ENCODE data around the gene RTEL1. TPM values are rescaled to one million over a fixed set of nuclear protein-coding genes. Genes with fewer than 3 reads are reported as not detected.
A peak's percentile ranks its signal among the peaks of the same experiment; 100 is the strongest.
"Not testable (repeated sequence)": the region's sequence is repeated elsewhere in the genome, so short reads cannot be mapped to it uniquely, and the experiment has no call there.

The RTEL1 gene
- total RNA-seq, 1 experiment from 2014 or later: 25.6 TPM

DNA sequence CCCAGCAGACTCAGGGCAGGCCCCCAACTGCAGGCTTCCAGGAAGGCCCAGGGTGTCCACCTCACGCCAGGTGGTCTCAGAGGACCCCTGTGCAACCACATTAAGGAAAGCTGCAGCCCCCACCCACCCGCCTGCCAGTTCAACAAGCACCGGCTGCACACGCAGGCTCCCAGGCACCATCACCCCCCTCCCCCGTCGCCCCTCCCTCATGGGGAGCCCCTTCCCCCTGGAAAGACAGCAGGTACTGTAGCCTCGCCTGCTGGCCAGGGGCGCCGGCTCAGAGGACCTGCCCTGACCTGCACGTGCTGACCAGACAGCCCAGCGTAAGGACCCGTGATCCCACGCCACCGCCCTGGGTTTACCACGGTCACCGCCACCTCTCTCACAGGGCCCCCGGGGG is 17.4 kb upstream of the RTEL1 start:
- H3K36me3 ChIP-seq; H3K27ac ChIP-seq; H3K27me3 ChIP-seq; H3K9me3 ChIP-seq (replicated peaks); H3K4me3 ChIP-seq; H3K4me1 ChIP-seq; DNase-seq: not testable (repeated sequence)

DNA sequence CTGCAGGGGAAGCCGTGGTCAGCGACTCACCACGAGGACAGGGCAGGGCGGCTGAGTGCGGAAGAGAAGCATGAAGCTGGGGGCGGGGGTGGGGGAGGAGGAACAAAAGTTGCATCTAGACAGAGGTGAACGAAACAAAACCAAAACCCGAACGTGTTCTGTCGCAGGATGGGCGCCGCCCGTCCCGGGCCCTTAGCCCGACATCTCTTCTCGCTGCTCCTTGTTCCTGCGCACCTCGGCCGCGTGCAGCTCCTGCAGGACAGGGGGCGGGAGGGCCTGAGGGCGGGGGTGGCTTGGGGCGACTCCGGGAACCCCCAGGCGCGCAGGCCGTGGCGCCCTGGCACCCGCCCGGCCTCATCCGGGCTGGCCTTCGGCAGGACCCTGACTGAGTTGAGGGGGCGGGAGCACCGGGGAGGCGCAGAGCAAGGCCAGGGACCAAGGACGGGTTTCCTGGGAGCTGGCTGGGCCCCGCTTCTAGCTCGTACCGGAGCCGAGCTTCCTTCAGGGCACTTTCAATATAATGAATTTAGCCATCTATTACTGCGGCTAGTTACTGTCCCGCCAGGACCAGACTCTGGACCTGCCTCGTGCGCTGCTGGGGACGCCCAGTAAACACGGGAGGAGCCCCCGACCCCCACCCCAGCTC is 16.8 kb upstream of the RTEL1 start:
- Histone ChIP-seq H3K27ac (no peak overlapping the region), H3K36me3 (no peaks in the 10 kb centered on the region)
- DNase-seq: no peak

DNA sequence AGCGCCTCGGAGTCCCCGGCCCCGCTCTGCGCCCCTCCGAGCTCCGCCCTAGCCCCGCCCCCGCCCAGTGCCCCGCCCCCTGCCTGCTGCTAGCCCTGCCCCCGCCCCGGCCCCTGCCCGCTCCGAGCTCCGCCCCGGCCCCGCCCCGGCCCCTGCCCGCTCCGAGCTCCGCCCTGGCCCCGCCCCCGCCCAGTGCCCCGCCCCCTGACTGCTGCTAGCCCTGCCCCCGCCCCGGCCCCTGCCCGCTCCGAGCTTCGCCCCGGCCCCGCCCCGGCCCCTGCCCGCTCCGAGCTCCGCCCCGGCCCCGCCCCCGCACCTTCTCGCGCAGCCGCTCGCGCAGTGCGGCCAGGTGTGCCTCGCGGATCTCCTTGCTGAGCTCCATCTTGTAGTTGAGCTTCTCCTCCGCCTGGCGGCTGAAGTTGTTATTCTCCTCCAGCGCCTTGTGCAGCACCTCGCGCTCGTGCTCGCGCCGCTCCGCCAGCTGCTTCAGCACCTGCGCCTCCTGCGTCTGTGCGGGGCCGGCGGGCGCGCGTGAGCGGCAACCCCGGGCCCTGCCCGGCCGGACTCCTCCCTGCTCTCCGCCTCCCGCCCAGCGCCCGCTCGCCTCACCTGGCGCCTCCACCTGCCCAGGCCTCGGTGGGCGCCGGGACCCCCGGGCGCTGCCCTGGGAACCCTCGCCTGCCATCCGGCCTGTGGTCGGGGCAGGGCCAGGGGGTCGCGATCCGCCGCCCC is 16.2 kb upstream of the RTEL1 start:
- H3K36me3 ChIP-seq: no peaks in the 10 kb centered on the region
- H3K9me3 ChIP-seq (replicated peaks): no peaks in the 10 kb centered on the region
- no peaks in the 10 kb centered on the region for H3K4me1 ChIP-seq
- H3K4me3 ChIP-seq: no peak overlapping the region
- no peaks in the 10 kb centered on the region for H3K27me3 ChIP-seq
- no peak overlapping the region for H3K27ac ChIP-seq
- DNase-seq: peak in 1 of 2 experiments; percentile 54

More for the DNA sequence above, 16.8 kb upstream of the RTEL1 start:
- no peaks in the 10 kb centered on the region for H3K4me1 ChIP-seq
- H3K27me3 ChIP-seq: no peaks in the 10 kb centered on the region
- no peaks in the 10 kb centered on the region for H3K9me3 ChIP-seq (replicated peaks)
- H3K4me3 ChIP-seq: no peak overlapping the region

DNA sequence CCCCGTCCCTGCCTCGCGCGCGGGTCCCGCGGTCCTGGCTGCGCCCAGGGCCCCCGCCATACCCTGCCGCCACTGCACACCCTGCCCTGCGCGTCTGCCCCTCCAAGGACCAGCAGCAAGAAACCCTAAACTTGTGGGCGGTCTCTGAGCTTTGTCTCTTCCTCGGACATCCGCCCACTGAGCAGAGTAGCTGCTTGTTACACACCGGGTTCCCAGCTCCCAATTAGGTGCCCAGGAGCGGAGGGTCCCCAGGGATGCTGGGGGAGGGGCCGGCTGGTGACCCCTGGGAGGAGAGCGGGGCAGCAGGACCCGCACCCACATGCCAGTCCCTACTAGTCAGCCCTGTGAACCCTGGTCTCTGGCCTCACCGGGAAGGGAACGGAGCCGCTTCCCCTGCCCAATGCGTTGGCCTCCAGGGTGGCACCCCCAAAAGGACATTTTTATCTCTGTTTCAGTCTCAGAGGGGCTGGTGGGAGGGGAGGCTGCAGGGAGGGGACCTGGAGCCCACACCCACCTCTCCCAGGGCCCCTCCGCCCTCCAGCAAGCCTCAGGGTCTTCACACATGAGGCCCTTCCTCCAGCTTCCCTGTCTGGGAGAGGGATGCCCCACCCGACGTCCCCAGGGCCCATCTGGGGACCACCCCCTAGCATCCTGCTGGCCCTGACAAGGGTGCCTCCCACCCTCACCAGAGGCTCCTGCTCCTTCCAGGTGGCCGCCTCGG is 15.4 kb upstream of the RTEL1 start:
- Histone ChIP-seq H3K27me3 (no peaks in the 10 kb centered on the region), H3K9me3 (replicated peaks) (no peaks in the 10 kb centered on the region), H3K27ac (no peak overlapping the region), H3K4me3 (no peak overlapping the region), H3K4me1 (no peaks in the 10 kb centered on the region), H3K36me3 (no peaks in the 10 kb centered on the region)
- no peak for DNase-seq

DNA sequence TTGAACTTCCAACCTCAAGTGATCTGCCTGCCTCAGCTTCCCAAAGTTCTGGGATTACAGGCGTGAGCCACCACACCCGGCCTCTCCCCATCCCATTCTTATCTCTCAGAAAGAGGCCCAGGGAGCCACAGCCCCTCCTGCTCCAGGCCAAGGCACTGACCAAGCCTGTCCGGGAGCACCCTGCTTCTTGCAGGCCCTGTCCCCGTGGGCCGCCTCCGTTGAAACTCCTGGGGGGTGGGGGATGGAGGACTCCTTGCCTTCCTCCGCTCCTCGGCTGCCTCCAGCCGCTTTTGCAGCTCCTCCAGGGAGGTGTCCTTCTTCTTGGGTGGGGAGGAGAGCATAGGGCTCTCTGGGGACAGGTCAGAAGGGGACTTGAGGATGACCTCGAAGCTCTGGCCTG is 14.6 kb upstream of the RTEL1 start:
- Histone ChIP-seq H3K27me3 (no peaks in the 10 kb centered on the region), H3K36me3 (no peaks in the 10 kb centered on the region), H3K27ac (no peak overlapping the region), H3K9me3 (replicated peaks) (no peaks in the 10 kb centered on the region), H3K4me3 (no peak overlapping the region), H3K4me1 (no peaks in the 10 kb centered on the region)
- DNase-seq: no peak

DNA sequence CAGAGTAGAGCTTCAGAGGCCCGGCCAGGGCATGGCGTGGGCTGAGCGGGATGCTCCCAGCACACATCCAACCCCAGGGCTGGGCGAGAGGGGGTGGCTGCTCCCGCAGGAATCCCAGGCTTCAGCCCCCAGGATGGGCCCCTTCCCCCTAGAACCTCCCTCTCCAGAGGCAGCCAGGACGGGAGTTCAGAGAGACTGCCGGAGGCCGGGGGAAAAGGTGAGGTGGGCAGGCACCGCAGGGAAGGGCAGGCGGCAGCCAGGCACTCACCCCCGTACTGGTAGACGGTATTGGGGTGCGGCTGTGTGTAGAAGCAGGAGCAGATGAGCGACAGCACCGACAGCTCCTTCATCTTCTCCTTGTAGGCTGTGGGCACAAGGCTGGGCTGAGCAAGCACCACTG is 14.2 kb upstream of the RTEL1 start:
- no peaks in the 10 kb centered on the region for H3K27me3 ChIP-seq
- H3K9me3 ChIP-seq (replicated peaks): no peaks in the 10 kb centered on the region
- DNase-seq: no peak
- no peak overlapping the region for H3K27ac ChIP-seq
- H3K36me3 ChIP-seq: no peaks in the 10 kb centered on the region
- no peak overlapping the region for H3K4me3 ChIP-seq
- no peaks in the 10 kb centered on the region for H3K4me1 ChIP-seq

DNA sequence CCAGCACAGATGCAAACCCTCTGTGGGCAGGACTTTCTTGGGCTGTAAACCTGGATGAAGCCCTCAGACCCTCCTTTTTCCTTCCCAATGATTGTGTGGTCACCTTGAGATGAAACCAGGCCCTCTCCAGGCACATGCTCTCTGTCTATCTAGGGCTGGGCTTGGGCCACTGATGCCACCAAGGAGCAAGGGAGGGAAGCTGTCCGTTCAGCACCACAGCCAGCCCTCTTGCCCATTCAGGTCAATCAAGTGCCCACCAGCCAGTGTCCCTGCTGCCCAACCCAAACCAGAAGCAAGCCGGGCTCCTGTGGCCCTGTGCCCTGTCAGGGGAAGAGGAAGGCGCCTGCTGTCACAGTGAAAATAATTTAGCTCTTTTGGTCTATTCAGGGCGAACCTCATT is 12.9 kb upstream of the RTEL1 start:
- Histone ChIP-seq H3K27me3 (no peaks in the 10 kb centered on the region), H3K27ac (no peak overlapping the region), H3K4me1 (no peaks in the 10 kb centered on the region), H3K4me3 (no peak overlapping the region), H3K36me3 (no peaks in the 10 kb centered on the region), H3K9me3 (replicated peaks) (no peaks in the 10 kb centered on the region)
- no peak for DNase-seq

DNA sequence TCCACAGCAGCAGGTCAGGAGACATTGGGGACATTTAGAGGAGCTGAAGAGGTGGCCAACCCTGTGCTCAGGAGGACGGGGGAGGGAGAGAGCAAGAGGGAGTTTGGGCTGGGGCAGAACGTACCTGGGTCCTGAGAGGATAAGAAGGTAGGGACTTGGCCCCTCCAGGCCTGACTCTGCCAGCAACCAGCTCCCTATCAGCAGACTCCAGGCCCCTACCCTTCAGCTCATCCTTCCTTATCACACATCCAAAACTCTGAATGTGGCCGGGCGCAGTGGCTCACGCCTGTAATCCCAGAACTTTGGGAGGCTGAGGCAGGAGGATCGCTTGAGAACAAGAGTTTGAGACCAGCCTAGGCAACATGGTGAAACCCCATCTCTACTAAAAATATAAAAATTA is 9.9 kb upstream of the RTEL1 start:
- DNase-seq: no peak
- no peaks in the 10 kb centered on the region for H3K9me3 ChIP-seq (replicated peaks)
- no peaks in the 10 kb centered on the region for H3K4me1 ChIP-seq
- H3K4me3 ChIP-seq: no peak overlapping the region
- no peaks in the 10 kb centered on the region for H3K27me3 ChIP-seq
- H3K27ac ChIP-seq: no peak overlapping the region
- no peaks in the 10 kb centered on the region for H3K36me3 ChIP-seq

DNA sequence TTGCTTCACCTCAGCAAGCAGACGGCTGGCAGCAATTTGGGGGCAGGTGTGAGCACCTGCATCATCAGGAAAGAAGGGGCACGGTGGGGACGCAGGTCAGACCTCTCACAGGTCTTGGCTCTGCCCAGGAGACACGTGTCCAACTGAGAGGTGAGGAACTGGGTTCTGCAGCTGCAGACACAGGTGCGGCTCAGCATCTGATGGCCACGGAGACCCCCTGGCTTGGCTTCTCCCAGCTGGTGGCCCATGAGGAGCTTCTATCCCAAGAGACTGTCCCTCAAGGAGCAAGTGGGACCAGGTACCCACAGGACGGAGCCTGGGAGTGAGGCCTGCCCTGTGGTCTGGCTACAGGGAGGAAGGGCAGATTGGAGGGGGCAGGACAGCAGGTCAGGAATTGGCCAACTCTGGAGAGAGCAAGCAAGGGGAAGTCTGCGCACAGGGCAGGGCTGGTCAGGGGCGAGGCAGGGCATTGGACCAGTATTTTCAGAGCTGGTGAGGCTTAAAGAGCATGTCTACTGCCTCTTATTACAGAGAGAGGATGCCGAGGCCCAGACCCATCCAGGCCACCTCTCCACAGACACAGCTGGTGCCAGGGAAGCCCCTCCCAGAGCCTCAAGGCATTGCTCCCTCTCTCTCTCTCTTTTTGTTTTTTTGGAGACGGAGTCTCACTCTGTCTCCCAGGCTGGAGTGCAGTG is 9.1 kb upstream of the RTEL1 start:
- H3K9me3 ChIP-seq (replicated peaks): no peaks in the 10 kb centered on the region
- H3K4me1 ChIP-seq: no peaks in the 10 kb centered on the region
- no peak overlapping the region for H3K27ac ChIP-seq
- H3K36me3 ChIP-seq: no peaks in the 10 kb centered on the region
- no peak overlapping the region for H3K4me3 ChIP-seq
- H3K27me3 ChIP-seq: no peaks in the 10 kb centered on the region
- peak in 1 of 2 experiments; percentile 47 for DNase-seq

DNA sequence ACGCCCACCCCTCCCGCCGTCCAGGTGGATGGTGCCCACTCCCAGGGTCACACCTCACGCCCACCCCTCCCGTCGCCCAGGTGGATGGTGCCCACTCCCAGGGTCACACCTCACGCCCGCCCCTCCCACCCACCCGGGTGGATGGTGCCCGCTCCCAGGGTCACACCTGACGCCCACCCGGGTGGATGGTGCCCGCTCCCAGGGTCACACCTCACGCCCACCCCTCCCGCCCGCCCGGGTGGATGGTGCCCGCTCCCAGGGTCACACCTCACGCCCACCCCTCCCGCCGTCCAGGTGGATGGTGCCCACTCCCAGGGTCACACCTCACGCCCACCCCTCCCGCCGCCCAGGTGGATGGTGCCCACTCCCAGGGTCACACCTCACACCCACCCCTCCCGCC is 7.6 kb upstream of the RTEL1 start:
- DNase-seq; H3K27ac ChIP-seq; H3K4me3 ChIP-seq; H3K9me3 ChIP-seq (replicated peaks); H3K4me1 ChIP-seq; H3K36me3 ChIP-seq; H3K27me3 ChIP-seq: not testable (repeated sequence)

DNA sequence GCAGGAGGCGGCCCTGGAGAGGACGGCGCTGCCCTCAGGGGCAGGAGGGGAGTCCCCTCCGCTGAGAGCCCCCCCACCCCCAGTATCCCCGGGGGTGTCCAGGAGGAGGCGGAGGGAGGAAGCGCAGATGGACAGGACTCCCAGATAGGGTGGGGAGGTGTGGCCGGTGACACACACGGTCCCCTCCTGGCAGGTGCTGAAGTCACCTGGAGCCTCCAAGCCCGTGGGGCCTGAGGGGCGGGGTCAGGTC is 6.2 kb upstream of the RTEL1 start:
- no peaks in the 10 kb centered on the region for H3K27me3 ChIP-seq
- H3K9me3 ChIP-seq (replicated peaks): no peaks in the 10 kb centered on the region
- no peak for DNase-seq
- H3K4me3 ChIP-seq: peak overlapping the region; percentile 55
- no peaks in the 10 kb centered on the region for H3K36me3 ChIP-seq
- H3K27ac ChIP-seq: no peak overlapping the region
- H3K4me1 ChIP-seq: peaks cover under 1% of the 10 kb centered on the region; the same call in 1 of the 2 replicates

DNA sequence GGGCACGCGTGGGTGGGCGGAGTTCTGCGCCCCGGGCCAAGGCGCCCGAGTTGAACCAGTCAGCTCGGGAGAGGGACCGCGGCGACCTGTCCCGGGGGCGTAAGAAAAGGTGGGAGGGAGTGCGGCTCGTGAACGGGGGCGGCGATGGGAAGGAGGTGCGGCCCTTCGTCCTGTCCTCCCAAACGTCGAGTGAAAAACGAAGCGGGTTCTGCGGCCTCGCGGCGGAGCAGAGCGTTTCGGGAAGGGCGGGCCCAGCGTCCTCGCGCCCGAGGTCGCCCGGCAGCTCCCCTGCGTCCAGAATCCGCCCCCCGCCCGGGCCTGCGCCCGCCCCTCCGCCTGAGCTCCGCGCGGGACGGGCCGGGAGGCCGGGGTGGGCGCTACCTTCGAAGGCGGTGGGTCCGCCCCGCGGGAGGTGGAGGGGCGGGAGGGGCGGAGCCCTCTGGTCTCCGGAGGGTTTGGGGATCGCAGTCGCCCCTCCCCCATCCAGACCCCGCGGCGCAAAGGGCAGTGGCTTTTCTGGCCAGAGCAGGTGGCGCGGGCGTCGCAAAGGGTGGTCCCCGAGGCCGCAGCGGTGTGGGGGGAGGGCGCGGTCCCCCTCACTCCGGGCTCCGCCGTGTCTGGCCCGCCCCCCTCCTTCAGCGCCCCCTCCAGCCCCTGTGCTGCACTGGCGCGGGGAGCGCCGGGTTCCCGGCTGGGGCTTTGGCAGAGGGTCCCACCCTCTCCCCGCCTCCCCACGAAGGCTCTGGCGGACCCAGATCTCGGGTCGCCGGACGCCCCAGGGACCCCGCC is 5.7 kb upstream of the RTEL1 start:
- peak; percentile 76 to 79 for DNase-seq
- no peak overlapping the region for H3K27ac ChIP-seq

DNA sequence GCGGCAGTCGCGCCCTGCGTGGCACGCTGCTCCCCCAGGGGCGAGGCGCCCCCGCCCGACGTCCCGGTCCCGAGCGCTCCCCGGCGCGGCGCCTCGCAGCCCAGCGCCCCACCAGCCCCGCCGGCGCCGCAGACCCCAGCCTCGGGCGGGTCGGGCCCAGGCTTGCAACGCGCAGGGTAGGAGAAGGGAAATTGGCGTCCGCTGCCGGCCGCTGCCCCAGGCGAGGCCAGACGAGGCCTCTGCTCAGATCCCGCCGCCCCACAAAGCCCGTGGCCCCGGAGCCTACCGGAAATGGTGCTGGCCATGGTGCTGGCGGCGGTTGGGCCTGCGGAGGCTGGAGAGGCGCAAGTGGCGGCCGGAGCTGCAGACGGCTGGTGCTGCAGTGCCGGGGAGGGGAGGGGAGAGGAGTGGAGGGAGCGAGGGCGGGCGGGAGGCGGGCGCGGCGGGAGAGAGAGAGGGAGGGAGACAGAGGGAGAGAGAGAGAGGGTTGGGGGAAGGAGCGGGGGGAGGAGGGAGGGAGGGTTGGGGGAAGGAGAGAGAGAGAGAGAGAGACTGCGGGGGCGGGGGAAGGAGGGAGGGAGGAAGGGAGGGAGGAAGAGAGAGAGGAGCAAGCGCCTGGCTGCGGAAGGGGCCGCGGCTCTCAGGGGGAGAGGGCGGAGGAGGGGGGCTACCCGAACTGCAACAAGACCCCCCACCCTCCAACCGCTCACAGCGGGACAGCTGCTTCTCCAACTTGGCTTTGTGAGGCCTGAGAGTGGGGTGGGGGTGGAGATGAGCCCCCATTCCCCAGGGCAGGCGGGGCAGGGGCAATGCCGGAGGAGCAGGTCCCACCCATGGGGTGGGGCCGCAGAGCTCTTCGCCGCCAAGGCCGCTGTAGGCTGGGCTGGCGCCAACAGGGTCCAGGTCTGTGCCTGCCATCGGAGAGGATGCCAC is 4.8 kb upstream of the RTEL1 start, which contains the start of gene STMN3:
Gene STMN3, minus strand, starts transcription at position 384 of the 933 bp plus-strand sequence. Its CDS starts 79 bp downstream, at position 305.
- peaks cover 6% of the 10 kb centered on the region; the same call in 1 of the 2 replicates for H3K4me1 ChIP-seq
- no peaks in the 10 kb centered on the region for H3K36me3 ChIP-seq
- peak within 1 kb of the TSS; percentile 55 for H3K4me3 ChIP-seq
- no peaks in the 10 kb centered on the region for H3K27me3 ChIP-seq
- peak within 1 kb of the TSS; percentile 10; the same call in 1 of the 2 replicates for H3K27ac ChIP-seq
- no peaks in the 10 kb centered on the region for H3K9me3 ChIP-seq (replicated peaks)
- peak; percentile 97 to 98 for DNase-seq

More for the DNA sequence above, 5.7 kb upstream of the RTEL1 start:
- Histone ChIP-seq H3K9me3 (replicated peaks) (no peaks in the 10 kb centered on the region), H3K36me3 (no peaks in the 10 kb centered on the region), H3K4me3 (peak overlapping the region; percentile 55), H3K4me1 (peaks cover 6% of the 10 kb centered on the region; the same call in 1 of the 2 replicates), H3K27me3 (no peaks in the 10 kb centered on the region)

Measured in SJCRH30 (cell line).